HG02642 (cell line): Measurements from ENCODE around the gene PLXNA3.

Source experiments
- ATAC-seq: cut with Tn5 transposase; IDR thresholded peaks from one replicate; pipeline ENCODE4 v1.9.1; 2021; ENCODE audit warnings: mild to moderate bottlenecking; ENCODE audit not compliant: unreplicated experiment, poor library complexity

The PLXNA3 gene

GRCh38 chrX:154476821-154477220 is 18.7 kb downstream of the PLXNA3 start:
- no peak for ATAC-seq

GRCh38 chrX:154477891-154478477 is 19.9 kb downstream of the PLXNA3 start:
- ATAC-seq = no peak

GRCh38 chrX:154478728-154479622 is 20.9 kb downstream of the PLXNA3 start, which contains the start of gene LAGE3:
LAGE3 (minus strand) TSS chrX:154479281; CDS start chrX:154478915, 366 bp downstream.
- ATAC-seq = peak; percentile 86

- ATAC-seq = no peak
Observed at GRCh38 chrX:154481195-154481594, 23.1 kb downstream of the PLXNA3 start.

GRCh38 chrX:154481911-154482601 is 24.0 kb downstream of the PLXNA3 start:
- ATAC-seq = no peak

GRCh38 chrX:154482786-154483185 is 24.7 kb downstream of the PLXNA3 start:
- ATAC-seq = no peak

GRCh38 chrX:154483325-154483724 is 25.2 kb downstream of the PLXNA3 start:
- ATAC-seq = no peak

- ATAC-seq = no peak
Observed at GRCh38 chrX:154484255-154485149, 26.4 kb downstream of the PLXNA3 start.

- ATAC-seq = no peak
Observed at GRCh38 chrX:154485150-154486051, 27.3 kb downstream of the PLXNA3 start.

GRCh38 chrX:154486052-154486395 is 27.9 kb downstream of the PLXNA3 start:
- ATAC-seq = no peak

GRCh38 chrX:154486396-154487207 is 28.5 kb downstream of the PLXNA3 start, which contains the start of gene UBL4A:
UBL4A (minus strand) TSS chrX:154486615; CDS start chrX:154486584, 31 bp downstream.
- peak; percentile 32 for ATAC-seq

GRCh38 chrX:154487518-154488290 is 29.6 kb downstream of the PLXNA3 start:
- ATAC-seq = no peak

GRCh38 chrX:154488336-154489075 is 30.4 kb downstream of the PLXNA3 start:
- ATAC-seq = no peak

GRCh38 chrX:154489182-154489581 is 31.1 kb downstream of the PLXNA3 start:
- ATAC-seq = no peak

GRCh38 chrX:154490021-154490413 is 31.9 kb downstream of the PLXNA3 start:
- peak; percentile 35 for ATAC-seq

GRCh38 chrX:154490414-154491083 is 32.5 kb downstream of the PLXNA3 start, which contains the start of gene SLC10A3:
SLC10A3 (minus strand) TSS chrX:154490629; CDS start chrX:154488940, 1,689 bp downstream.
- peak; percentile 80 for ATAC-seq
